ENCODE measurements around the gene BRD9.

DNA sequence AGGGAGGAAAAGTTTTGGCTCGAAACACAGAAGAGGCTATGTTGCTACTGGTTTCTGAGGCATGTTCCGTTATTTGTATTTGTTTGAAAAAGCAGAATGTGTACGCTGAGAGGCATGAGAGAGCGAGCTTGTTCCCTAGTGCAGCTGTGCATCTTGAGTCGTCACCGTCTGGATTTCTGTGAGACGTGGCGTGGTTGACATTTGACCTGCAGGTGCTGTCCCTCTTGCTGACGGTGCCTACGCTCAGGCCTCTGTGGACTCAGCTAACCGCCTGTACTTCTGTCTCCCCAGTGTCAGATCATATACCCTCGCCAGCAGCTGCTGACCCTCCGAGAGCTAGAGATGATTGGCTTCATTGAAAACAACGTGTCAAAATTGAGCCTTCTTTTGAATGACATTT, 21.6 kb upstream of the BRD9 start:
- TF ChIP-seq CTCF (IDR thresholded peaks at IDR 0.05; ENCODE audit: poor library complexity) (no peak), EZH2phosphoT487 (IDR thresholded peaks at IDR 0.05; ENCODE audit: low read depth, severe bottlenecking, unreplicated experiment) (no peak), EZH2 (IDR thresholded peaks at IDR 0.05; ENCODE audit: borderline replicate concordance) (no peak)
